A673 (cell line): Measurements from ENCODE around the gene HAUS3. TPM values are rescaled to one million over a fixed set of nuclear protein-coding genes. Genes with fewer than 3 reads are reported as not detected.

Experiments
- BruUV-seq: library from RNA; stranded (reverse); fragments of 400-500 nt; replicated peaks from 2 replicates; lab custom pipeline; 2021; lab: Mats Ljungman, UMichigan
- CTCF ChIA-PET: fragments of 300-600 bp; sonication (Branson Sonifier 250); formaldehyde crosslinking; loops from one replicate; lab custom pipeline; 2022; ENCODE audit warnings: antibody characterized with exemption; lab: Charles Lee
- POLR2A ChIA-PET: fragments of 300-600 bp; sonication (Branson Sonifier 250); formaldehyde crosslinking; loops from one replicate; lab custom pipeline; 2022; ENCODE audit warnings: antibody characterized with exemption; ENCODE audit not compliant: low non-redundant PET; lab: Charles Lee
- DNase-seq: peaks from one replicate; pipeline ENCODE4 v3.0.0-alpha.2; 2015; ENCODE audit warnings: low spot score
- H3K27ac ChIP-seq: fragments of 200-600 bp; sonication (generic); 2 replicates; pipeline ENCODE4 v1.5.1; 2016; ENCODE audit warnings: mixed run types, low read depth, mild to moderate bottlenecking, mixed read lengths, antibody characterized with exemption, low read length; ENCODE audit not compliant: poor library complexity, severe bottlenecking
- H3K27me3 ChIP-seq: fragments of 200-600 bp; sonication (generic); replicated peaks from 2 replicates; pipeline ENCODE4 v1.6.1; 2017; ENCODE audit warnings: mixed run types, low read depth, mild to moderate bottlenecking, mixed read lengths, antibody characterized with exemption, low read length; ENCODE audit not compliant: insufficient read depth, poor library complexity
- H3K36me3 ChIP-seq: fragments of 200-600 bp; sonication (generic); 2 replicates; pipeline ENCODE4 v1.6.1; 2016; ENCODE audit warnings: mixed run types, mild to moderate bottlenecking, mixed read lengths, antibody characterized with exemption, low read length; ENCODE audit not compliant: insufficient read depth, poor library complexity, severe bottlenecking
- H3K4me1 ChIP-seq: fragments of 200-600 bp; sonication (generic); 2 replicates; pipeline ENCODE4 v1.6.1; 2017; ENCODE audit warnings: mixed run types, mild to moderate bottlenecking, mixed read lengths, antibody characterized with exemption, low read length; ENCODE audit not compliant: insufficient read depth, poor library complexity, severe bottlenecking
- H3K4me3 ChIP-seq: fragments of 200-600 bp; sonication (generic); 2 replicates; pipeline ENCODE4 v1.5.1; 2016; ENCODE audit warnings: low read depth, mixed run types, mild to moderate bottlenecking, mixed read lengths, low read length; ENCODE audit not compliant: poor library complexity, severe bottlenecking
- H3K9me3 ChIP-seq: fragments of 200-600 bp; sonication (generic); 2 replicates; pipeline ENCODE4 v1.6.1; 2016; ENCODE audit warnings: mixed run types, low read depth, mild to moderate bottlenecking, mixed read lengths, antibody characterized with exemption, low read length; ENCODE audit not compliant: poor library complexity, severe bottlenecking
- CTCF ChIP-seq: fragments of 300-800, 200-600 bp; sonication (generic); conservative IDR thresholded peaks from 2 replicates; pipeline ENCODE4 v1.5.1; 2017; ENCODE audit warnings: low read depth, mild to moderate bottlenecking, antibody characterized with exemption, low read length, moderate library complexity, mixed read lengths
- EZH2 ChIP-seq: fragments of 200-600 bp; sonication (generic); IDR thresholded peaks from 2 replicates; pipeline ENCODE4 v1.6.1; 2017; ENCODE audit warnings: borderline replicate concordance, low read depth, mild to moderate bottlenecking, mixed read lengths, antibody characterized with exemption, low read length; ENCODE audit not compliant: poor library complexity, severe bottlenecking
- intact Hi-C: fragments of 100-400 bp; cut with micrococcal nuclease; formaldehyde crosslinking; loops from one replicate; pipeline ENCODE4 v1.10.0; 2022; ENCODE audit not compliant: unreplicated experiment
- total RNA-seq: library from RNA; stranded (reverse); gene quantifications from 2 replicates; pipeline ENCODE4 v1.2.3, GENCODE V29; 2021

The HAUS3 gene
- total RNA-seq, 1 experiment from 2014 or later = 27.7 TPM

- BruUV-seq = no TSS peak
Observed at GRCh38 chr4:2289955-2290333, 48.0 kb upstream of the HAUS3 start.

GRCh38 chr4:2289311-2289954 lies 47.5 kb upstream of the HAUS3 start:
- no peak overlapping the region for H3K27ac ChIP-seq

More at GRCh38 chr4:2289955-2290333, 48.0 kb upstream of the HAUS3 start:
- Histone ChIP-seq H3K4me1 (peaks cover 9% of the 10 kb centered on the region), H3K9me3 (no peaks in the 10 kb centered on the region), H3K4me3 (no peak overlapping the region), H3K36me3 (no peaks in the 10 kb centered on the region), H3K27me3 (no peaks in the 10 kb centered on the region), H3K27ac (no peak overlapping the region)
- DNase-seq = no peak
- intact Hi-C loops = no loop called here
- ChIA-PET CTCF (no interaction called here), POLR2A (no interaction called here)
- no peak for TF ChIP-seq CTCF
- no peak for TF ChIP-seq EZH2

GRCh38 chr4:2288051-2288541 lies 46.2 kb upstream of the HAUS3 start:
- Histone ChIP-seq H3K9me3 (no peaks in the 10 kb centered on the region), H3K27ac (no peak overlapping the region), H3K36me3 (no peaks in the 10 kb centered on the region), H3K27me3 (no peaks in the 10 kb centered on the region), H3K4me3 (no peak overlapping the region), H3K4me1 (peaks cover 7% of the 10 kb centered on the region)
- DNase-seq = no peak
- BruUV-seq = no TSS peak
- POLR2A ChIA-PET = no interaction called here
- intact Hi-C loops = no loop called here
- CTCF ChIA-PET = no interaction called here
- TF ChIP-seq CTCF (no peak), EZH2 (no peak)

More at GRCh38 chr4:2289311-2289954, 47.5 kb upstream of the HAUS3 start:
- TF ChIP-seq EZH2 (no peak), CTCF (no peak)
- H3K9me3 ChIP-seq = no peaks in the 10 kb centered on the region
- no TSS peak for BruUV-seq
- no peaks in the 10 kb centered on the region for H3K36me3 ChIP-seq
- no peak overlapping the region for H3K4me3 ChIP-seq
- POLR2A ChIA-PET = no interaction called here
- no peaks in the 10 kb centered on the region for H3K27me3 ChIP-seq
- CTCF ChIA-PET = no interaction called here
- no peak for DNase-seq
- peaks cover 9% of the 10 kb centered on the region for H3K4me1 ChIP-seq
- intact Hi-C loops = no loop called here
